ENCODE results near the gene PTS.

- TF ChIP-seq CTCF (conservative IDR thresholded peaks at IDR 0.05 in 1 of 2, IDR thresholded peaks at IDR 0.05 in 1 of 2; ENCODE audit: extremely low read depth in 1 of 2, insufficient read depth in 1 of 2, low read depth in 1 of 2, low read length in 2 of 2): no peak
- no peak for TF ChIP-seq EZH2 (IDR thresholded peaks at IDR 0.05; ENCODE audit: borderline replicate concordance, low read length)
These were observed 10.6 kb upstream of the PTS start for GRCh38 chr11:112215621-112216020.

Data from mammary epithelial cell (primary cell).